Psoas muscle (tissue), 8 donors: ENCODE measurements around the gene CCDC152. TPM values are rescaled to one million over a fixed set of nuclear protein-coding genes. Genes with fewer than 3 reads are reported as not detected.

ENCODE experiments used
- ATAC-seq, 4 donors: fragments of 200-7000 bp; cut with Tn5 transposase; one replicate each; pipeline ENCODE4 v1.9.1; 2020; ENCODE audit warnings: moderate library complexity in 3 of 4, mild to moderate bottlenecking in 2 of 4
- DNase-seq, 2 donors: peaks; one replicate each; pipeline ENCODE4 v3.0.0-alpha.2; 2020
- H3K27ac ChIP-seq: fragments of 200-600 bp; one replicate; pipeline ENCODE4 v1.8.0; 2022
- H3K27me3 ChIP-seq, 3 donors: fragments of 200-600 bp in 1 of 3; one replicate each; pipeline versions ENCODE4 v1.6.1 to v1.8.0; 2013 to 2022; ENCODE audit warnings: low read length in 2 of 3, mild to moderate bottlenecking in 2 of 3, moderate library complexity in 1 of 3; ENCODE audit not compliant: insufficient read depth in 3 of 3
- H3K36me3 ChIP-seq, 2 donors: fragments of 200-600 bp in 1 of 2; one replicate each; pipeline versions ENCODE4 v1.6.1 to v1.8.0; 2013 to 2022; ENCODE audit warnings: low read depth in 1 of 2, mild to moderate bottlenecking in 1 of 2, moderate library complexity in 1 of 2; ENCODE audit not compliant: insufficient read depth in 1 of 2
- H3K4me1 ChIP-seq: fragments of 200-600 bp; one replicate; pipeline ENCODE4 v1.8.0; 2022
- H3K4me3 ChIP-seq: fragments of 200-600 bp; one replicate; pipeline ENCODE4 v1.8.0; 2022; ENCODE audit warnings: mild to moderate bottlenecking
- H3K9me3 ChIP-seq: fragments of 200-600 bp; one replicate; pipeline ENCODE4 v1.8.0; 2022
- WGBS, 3 donors: extraction: QIAGEN DNeasy Blood & Tissue Kit; methylation state at CpG; one replicate each; pipeline versions ENCODE4 v1.1.6 to v1.1.7; 2013; 5-methylcytosine and 5-hydroxymethylcytosine counted together
- intact Hi-C, 2 donors: fragments of 100-400 bp; cut with DNase I; formaldehyde crosslinking; loops; one replicate each; pipeline versions ENCODE4 v1.11.0 to v1.14.2; 2022
- long read RNA-seq, 2 donors: library from polyadenylated mRNA; unstranded; transcript quantifications; one replicate each; pipeline ENCODE4 v2.0.0, GENCODE V29; 2021
- polyA plus RNA-seq, 3 donors: library from polyadenylated mRNA; stranded (reverse); fragments of 200-250 nt; gene quantifications; one replicate each; pipeline ENCODE4 v1.2.3, GENCODE V29; 2013
- total RNA-seq, 4 donors: library from RNA; stranded (reverse); fragmentation: NEBNext Ultra II Directional in 2 of 4; extraction: Animal tissue kit (Norgen Biotek cat#: 25700) in 2 of 4; gene quantifications; one replicate each; pipeline versions ENCODE4 v1.2.1 to v1.2.4, GENCODE V29; 2021 to 2023
- TF ChIP-seq, protein P1 (sequence below): fragments of 200-600 bp; IDR thresholded peaks from one replicate; pipeline ENCODE4 v1.8.0; 2022; ENCODE audit warnings: antibody characterized with exemption
- donor health status: healthy with polysubstance abuse.
- donor health status: DM: no; HTN: no; CAD: no; lungs with moderate emphysema.
- donor health status: Bipolar disorder and iron deficiency.
- donor health status: healthy.
- donor health status: DM: yes; HTN: yes; CAD: no.
- donor health status: DM: no; HTN: no; CAD: no.
- donor health status: DM: no; HTN: no; CAD: no.
- donor health status: DM: yes; HTN: yes; CAD: no.

The CCDC152 gene
- total RNA-seq (under 1 TPM; 0.34 to 0.88 (median 0.55) TPM), polyA plus RNA-seq (under 1 TPM; 0.21 to 0.60 (median 0.30) TPM)
- long read RNA-seq, donor 1: 0 reads
- long read RNA-seq, donor 2: 0 reads

- Histone ChIP-seq H3K36me3 (no peaks in the 10 kb centered on the region), H3K27ac (no peak within 1 kb of the TSS), H3K9me3 (no peaks in the 10 kb centered on the region), H3K4me1 (peaks cover 4% of the 10 kb centered on the region), H3K4me3 (peak within 1 kb of the TSS; percentile 56), H3K27me3 (no peaks in the 10 kb centered on the region)
- TF ChIP-seq, protein P1, sequence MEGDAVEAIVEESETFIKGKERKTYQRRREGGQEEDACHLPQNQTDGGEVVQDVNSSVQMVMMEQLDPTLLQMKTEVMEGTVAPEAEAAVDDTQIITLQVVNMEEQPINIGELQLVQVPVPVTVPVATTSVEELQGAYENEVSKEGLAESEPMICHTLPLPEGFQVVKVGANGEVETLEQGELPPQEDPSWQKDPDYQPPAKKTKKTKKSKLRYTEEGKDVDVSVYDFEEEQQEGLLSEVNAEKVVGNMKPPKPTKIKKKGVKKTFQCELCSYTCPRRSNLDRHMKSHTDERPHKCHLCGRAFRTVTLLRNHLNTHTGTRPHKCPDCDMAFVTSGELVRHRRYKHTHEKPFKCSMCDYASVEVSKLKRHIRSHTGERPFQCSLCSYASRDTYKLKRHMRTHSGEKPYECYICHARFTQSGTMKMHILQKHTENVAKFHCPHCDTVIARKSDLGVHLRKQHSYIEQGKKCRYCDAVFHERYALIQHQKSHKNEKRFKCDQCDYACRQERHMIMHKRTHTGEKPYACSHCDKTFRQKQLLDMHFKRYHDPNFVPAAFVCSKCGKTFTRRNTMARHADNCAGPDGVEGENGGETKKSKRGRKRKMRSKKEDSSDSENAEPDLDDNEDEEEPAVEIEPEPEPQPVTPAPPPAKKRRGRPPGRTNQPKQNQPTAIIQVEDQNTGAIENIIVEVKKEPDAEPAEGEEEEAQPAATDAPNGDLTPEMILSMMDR: no peak
- intact Hi-C loops: no loop called here
- ATAC-seq (peak in 1 of 4 donors; percentile 27), DNase-seq (peak; percentile 22 to 51)
- 20 to 22% (median 21%) methylated on average over 35 of the region's 35 CpGs for WGBS, 3 donors
These were observed at the start of gene CCDC152 for GRCh38 chr5:42756606-42757601. Gene CCDC152 (plus strand): TSS chr5:42756818. CDS start chr5:42759122, 2,304 bp downstream.

DNA sequence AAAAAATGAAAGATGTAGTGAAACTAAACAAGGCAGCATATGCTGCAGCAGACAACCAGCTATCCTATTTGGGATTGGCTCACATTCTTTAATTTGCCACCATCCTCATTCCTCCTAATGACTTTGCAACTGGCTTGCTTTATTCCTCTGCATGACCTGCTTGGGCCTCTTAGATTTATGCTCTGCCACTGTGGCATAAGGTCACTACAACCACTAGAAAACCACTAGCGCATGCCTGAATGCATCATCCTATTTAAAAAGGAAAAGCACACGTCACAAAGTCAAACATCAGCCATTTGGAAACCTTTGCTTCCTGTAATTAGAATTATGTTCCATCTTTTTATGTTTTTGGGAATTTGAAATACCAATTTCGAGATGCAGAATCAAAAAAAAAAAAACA is 40.8 kb upstream of the CCDC152 start:
- intact Hi-C loops: no loop called here
- ATAC-seq (peak in 2 of 4 donors; percentile 36 to 46), DNase-seq (no peak)
- peaks cover 0 to 58% of the 10 kb centered on the region in 2 donors for H3K36me3 ChIP-seq
- H3K4me1 ChIP-seq: no peaks in the 10 kb centered on the region
- TF ChIP-seq, protein P1: no peak
- H3K27ac ChIP-seq: no peak overlapping the region
- no peaks in the 10 kb centered on the region for H3K27me3 ChIP-seq
- 79 to 83% (median 80%) methylated on average over 3 of the region's 3 CpGs for WGBS, 3 donors
- no peak overlapping the region for H3K4me3 ChIP-seq
- H3K9me3 ChIP-seq: no peaks in the 10 kb centered on the region

DNA sequence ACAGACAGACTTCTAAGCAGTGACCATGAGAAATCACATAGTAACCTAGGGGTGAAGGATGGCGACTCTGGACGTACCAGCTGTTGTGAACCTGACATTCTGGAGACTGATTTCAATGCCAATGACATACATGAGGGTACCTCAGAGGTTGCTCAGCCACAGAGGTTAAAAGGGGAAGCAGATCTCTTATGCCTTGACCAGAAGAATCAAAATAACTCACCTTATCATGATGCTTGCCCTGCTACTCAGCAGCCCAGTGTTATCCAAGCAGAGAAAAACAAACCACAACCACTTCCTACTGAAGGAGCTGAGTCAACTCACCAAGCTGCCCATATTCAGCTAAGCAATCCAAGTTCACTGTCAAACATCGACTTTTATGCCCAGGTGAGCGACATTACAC is 38.0 kb upstream of the CCDC152 start:
- intact Hi-C loops: no loop called here
- Histone ChIP-seq H3K4me1 (no peaks in the 10 kb centered on the region), H3K27me3 (no peaks in the 10 kb centered on the region), H3K4me3 (no peak overlapping the region), H3K27ac (no peak overlapping the region), H3K36me3 (peaks cover 0 to 45% of the 10 kb centered on the region in 2 donors), H3K9me3 (no peaks in the 10 kb centered on the region)
- DNase-seq (no peak), ATAC-seq (peak in 1 of 4 donors; percentile 18)
- TF ChIP-seq, protein P1: no peak
- WGBS, 3 donors: 89 to 97% (median 94%) methylated on average over 4 of the region's 4 CpGs

- Histone ChIP-seq H3K4me3 (no peak overlapping the region), H3K27ac (no peak overlapping the region), H3K27me3 (no peaks in the 10 kb centered on the region), H3K9me3 (no peaks in the 10 kb centered on the region), H3K36me3 (peaks cover 0 to 42% of the 10 kb centered on the region in 2 donors), H3K4me1 (no peaks in the 10 kb centered on the region)
- ATAC-seq (peak in 1 of 4 donors; percentile 13), DNase-seq (no peak)
- WGBS, 3 donors: 87 to 93% (median 92%) methylated on average over 2 of the region's 2 CpGs
- TF ChIP-seq, protein P1: no peak
- intact Hi-C loops: no loop called here
These were observed 37.6 kb upstream of the CCDC152 start for GRCh38 chr5:42719034-42719433.
